Inflammatory macrophage treated with lipopolysaccharide for 4 hours (primary cell): ENCODE measurements around the gene ZFR.
"Not testable (repeated sequence)": the region's sequence is repeated elsewhere in the genome, so short reads cannot be mapped to it uniquely, and the experiment has no call there.

ENCODE experiments used
- DNase-seq: peaks from one replicate; pipeline ENCODE4 v3.0.0-alpha.2; 2020

The ZFR gene

DNA sequence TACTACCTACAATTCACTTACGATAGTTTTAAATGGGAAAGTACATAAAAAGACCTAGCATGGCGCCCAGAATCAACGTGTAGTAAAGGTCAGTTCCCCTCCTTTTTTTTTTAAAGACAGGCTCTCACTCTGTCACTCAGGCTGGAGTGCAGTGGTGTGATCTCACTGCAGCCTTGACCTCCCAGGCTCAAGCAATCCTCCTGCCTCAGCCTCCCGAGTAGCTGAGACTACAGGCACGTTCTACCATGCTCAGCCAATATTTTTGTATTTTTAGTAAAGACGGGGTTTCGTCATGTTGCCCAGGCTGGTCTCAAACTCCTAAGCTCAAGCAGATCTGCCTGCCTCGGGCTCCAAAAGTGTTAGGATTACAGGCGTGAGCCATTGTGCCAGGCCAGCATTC is 91.1 kb downstream of the ZFR start:
- DNase-seq = no peak

GRCh38 chr5:32352685-32353084 is 91.9 kb downstream of the ZFR start:
- no peak for DNase-seq

GRCh38 chr5:32346869-32347268 is 97.7 kb downstream of the ZFR start:
- DNase-seq = no peak

GRCh38 chr5:32343058-32343672 is 101.4 kb downstream of the ZFR start:
- DNase-seq = no peak

DNA sequence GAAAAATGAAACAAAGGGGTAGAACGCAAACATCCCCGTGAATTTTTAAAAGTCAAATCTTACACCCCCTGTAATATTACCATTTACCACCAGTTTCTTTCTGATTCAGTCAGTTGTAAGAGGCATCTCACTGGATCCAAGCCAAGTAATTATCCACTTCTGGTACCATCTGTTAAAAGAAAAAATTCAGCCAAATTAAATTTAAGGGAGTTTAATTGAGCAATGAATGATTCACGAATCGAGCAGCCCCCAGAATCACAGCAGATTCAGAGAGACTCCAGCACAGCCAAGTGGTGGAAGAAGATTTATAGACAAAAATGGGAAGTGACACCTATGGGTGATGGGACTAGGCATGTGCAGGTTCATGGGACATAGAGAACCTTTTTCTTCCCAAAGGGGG is 101.9 kb downstream of the ZFR start:
- no peak for DNase-seq

- DNase-seq = no peak
These were observed 104.7 kb downstream of the ZFR start for GRCh38 chr5:32339878-32340277.

DNA sequence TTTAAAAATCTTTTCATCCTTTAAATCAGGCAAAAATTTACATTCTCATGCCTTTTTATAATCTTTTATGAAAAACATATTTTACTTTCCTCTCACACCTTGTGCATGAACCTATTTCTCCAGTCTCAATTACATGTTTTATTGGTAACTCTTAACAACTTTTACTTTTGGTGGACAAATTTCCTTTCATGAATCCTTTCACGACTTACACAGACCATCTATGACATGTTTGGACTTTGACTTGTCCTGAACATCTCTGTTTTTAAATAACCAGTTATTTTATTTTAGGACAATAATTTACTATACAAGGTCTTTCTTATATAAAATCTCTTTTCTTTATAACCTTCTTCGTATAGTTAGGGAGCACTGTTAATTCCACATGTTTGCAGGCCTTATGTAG is 105.3 kb downstream of the ZFR start:
- DNase-seq = no peak

- DNase-seq = no peak
These were observed 111.6 kb downstream of the ZFR start for GRCh38 chr5:32332966-32333365.

DNA sequence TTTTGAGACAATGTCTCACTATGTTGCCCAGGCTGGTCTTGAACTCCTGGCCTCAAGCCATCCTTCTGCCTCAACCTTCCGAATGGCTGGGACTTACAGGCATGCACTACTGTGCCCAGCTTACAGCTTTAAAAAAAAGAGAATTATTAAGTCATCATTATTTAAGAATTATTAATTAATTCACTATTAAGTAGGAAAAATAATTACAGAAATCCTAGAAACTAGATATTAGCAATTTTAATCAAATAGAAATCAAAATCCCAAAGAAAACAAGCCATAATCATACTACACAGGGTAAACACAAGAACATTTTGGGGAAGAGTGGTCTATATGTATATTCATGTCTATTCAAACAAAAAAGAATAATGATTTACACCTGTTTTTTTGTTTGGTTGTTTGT is 112.2 kb downstream of the ZFR start:
- DNase-seq = no peak

DNA sequence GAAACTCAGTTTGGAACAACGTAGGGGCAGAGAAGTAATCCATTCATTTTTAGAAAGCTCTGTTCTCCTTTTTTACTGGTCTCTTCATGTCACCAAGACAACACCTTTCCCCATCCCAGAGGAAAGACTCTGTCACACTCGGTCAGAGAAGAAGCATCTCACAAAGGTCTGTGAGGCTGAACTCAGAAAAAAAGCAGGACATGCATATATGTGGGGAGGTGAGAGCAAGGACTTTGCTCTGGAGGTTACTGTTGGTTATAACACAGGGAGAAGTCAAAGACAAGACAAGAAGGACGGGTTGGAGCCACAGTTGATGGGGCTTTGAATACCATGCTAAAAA is 112.6 kb downstream of the ZFR start:
- DNase-seq = no peak

DNA sequence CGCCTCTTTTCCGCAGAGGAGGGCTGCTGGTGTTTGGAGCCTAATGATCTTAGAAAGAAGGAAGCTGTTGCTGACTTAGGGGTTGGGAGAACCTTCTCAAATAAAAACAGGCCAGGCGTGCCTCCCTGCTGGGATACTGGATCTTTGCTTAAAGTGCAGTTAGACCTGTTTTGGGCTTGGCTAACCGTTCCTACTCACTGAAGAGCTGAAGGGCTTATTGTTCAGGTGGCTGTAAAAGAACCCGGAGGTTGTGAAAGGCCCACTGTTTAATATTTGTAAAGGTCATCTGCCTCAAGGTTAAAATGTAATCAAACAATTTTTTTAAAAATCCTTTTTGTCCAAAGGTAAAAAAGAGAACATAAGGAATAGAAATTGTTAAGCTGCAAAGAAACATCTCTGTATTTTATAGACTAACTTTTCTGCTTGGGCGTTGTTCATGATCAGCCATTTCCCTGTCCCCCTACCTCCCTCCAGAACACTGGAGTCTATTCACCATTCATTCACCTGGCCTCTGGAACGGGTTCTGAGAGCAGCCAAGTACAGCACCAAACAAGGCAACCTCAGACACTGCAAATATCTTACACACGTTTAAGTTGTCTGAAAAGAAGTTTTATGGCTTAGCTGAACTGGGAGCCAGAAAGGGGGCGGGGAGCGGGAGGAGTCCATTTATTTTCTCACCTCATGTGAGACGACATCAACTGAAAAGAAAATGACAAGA is 113.2 kb downstream of the ZFR start:
- DNase-seq = no peak

- no peak for DNase-seq
These were observed 114.2 kb downstream of the ZFR start for GRCh38 chr5:32330126-32330971.

DNA sequence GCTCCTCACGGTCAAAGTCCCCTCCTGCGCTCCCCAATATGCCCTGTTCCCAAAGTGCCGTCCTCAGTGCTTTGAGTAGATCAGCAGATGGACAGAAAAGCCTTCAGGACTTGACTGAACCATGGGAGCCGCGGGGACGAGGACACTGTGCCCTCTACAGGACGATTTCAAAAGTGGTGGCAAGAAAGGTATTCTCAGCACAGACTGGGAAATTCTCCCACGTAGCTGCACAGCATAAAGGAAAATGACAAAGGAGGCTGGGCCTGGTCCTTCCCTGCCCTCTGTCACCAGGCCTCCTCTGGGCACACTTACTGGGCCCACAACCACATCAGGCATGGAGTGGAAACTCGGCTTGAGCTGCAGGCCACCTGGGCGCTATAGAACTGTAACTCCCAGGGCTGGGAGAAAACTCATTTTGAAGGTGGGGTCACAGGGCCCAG is 115.1 kb downstream of the ZFR start:
- peak; percentile 61 for DNase-seq

- DNase-seq = no peak
These were observed 118.2 kb downstream of the ZFR start for GRCh38 chr5:32326216-32326772.

GRCh38 chr5:32325616-32326015 is 118.9 kb downstream of the ZFR start:
- DNase-seq = no peak

DNA sequence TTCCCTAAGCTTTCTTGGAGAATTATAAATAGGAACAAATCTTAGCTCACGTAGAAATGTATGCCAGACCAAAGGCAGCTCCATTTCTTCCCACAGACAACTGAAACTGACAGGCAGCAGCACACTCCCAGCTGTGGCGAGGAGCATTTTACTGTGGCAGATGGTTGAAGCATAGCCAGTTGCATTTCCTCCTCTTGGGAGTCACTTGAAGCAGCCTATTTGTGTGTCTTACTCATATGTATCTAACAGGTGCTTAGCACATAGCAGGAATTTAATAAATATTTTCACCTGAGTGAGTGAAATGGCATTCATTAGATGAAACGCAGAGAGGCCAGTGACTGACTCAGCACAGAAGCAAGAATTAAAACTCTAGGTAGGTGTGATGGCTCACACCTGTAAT is 119.5 kb downstream of the ZFR start:
- no peak for DNase-seq

DNA sequence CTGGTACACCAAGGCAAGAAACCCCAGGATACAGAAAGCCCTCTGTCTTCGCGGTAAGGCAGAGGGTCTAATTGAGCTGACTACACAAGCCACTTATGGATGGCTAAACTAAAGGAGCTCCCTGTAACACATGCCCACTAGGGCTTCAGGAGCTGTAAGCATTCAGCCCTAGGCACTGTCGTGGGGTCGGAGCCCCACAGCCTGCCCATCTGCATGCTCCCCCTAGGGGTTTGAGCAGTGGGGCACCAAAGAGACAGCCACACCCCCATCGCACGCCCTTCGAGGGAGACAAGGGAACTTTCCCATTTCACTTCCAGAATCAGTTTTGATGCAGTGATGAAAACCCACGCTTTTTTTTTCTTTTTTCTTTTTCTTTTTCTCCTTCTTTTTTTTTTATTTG is 120.8 kb downstream of the ZFR start:
- DNase-seq = no peak

GRCh38 chr5:32322882-32323281 is 121.7 kb downstream of the ZFR start:
- DNase-seq = no peak

- not testable (repeated sequence) for DNase-seq
These were observed 122.8 kb downstream of the ZFR start for GRCh38 chr5:32321787-32322186.

GRCh38 chr5:32320576-32320975 is 124.0 kb downstream of the ZFR start:
- no peak for DNase-seq

DNA sequence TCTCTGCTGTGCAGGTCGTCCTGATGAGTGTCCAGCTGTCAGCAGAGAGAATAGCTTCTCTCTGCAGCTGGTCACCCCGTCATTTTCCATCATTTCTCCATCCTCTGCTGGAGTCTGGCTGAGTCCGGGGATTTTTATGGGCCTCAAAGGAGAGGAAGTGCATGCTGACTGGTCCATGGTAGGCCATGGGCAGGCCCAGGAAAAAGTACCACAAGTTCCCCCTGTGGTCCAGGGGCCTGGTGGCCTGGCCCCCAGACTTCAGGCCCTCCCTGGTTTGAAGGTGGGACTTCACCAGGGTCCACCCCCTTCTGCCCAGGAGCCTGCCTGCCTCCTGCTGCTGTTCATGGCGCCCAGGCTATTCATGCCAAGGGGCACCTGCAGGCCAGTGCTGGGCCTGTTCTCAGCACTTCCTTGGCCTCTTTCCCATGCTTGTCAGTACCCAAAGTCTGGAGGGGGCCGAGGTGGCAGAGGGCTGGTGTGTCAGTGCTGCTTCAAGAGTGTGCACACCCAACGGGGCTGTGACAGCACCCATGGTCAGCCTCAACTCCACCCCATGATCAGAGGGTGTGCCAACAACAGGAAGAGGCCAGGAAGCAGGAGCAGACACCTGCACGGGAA is 124.5 kb downstream of the ZFR start:
- DNase-seq = no peak

DNA sequence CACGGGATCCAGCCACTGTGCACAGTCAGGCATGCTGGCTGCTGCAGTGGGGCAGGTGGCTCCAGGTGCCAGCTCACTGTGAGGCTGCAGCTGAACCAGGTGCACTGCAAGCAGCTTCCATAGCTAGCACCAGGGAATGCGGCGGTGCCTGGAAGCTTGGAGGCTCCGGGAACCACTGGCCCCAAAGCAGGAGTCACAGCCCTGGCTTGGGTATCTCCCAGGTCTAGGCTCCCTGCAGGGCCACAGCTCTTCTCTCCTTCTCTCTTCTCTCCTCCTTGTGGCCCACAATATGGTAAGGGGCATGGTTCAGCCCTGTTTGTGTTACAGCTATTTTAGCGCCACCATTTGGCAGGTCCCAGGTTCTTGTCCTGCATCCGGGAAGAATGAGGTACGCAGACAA is 125.1 kb downstream of the ZFR start:
- no peak for DNase-seq

DNA sequence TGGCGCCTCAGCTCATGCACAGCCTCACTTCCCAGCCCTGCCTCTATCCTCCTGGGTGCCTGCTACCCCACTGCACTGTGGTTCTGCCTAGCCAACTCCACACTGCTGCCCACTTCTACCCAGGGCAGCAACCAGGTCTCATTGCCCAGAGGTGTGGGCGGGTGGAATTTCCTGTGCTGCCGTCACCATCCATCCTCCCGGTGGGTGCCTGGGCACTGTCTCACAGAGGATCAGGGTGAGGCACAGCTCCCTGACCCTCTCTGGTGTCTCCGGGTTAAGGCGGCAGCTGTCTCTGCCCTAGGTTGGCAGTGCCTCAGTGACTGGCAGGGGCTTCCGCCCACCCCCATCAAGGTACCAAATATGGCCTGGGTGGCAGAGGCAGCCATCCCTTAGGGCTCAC is 127.5 kb downstream of the ZFR start:
- peak; percentile 22 for DNase-seq
